Measurements from ENCODE around the gene TLCD3B.

The TLCD3B gene

GRCh38 chr16:30065102-30065942, 34.3 kb upstream of the TLCD3B start, which contains the start of gene ALDOA:
Gene ALDOA (plus strand): TSS chr16:30065760. CDS start chr16:30066898, 1,138 bp downstream.
- no peak for TF ChIP-seq CTCF (IDR thresholded peaks at IDR 0.05)

GRCh38 chr16:30064729-30065101, 33.6 kb upstream of the TLCD3B start:
- TF ChIP-seq CTCF (IDR thresholded peaks at IDR 0.05): no peak

- peak; percentile 28; the same call in 1 of the 2 replicates for TF ChIP-seq CTCF (IDR thresholded peaks at IDR 0.05)
These were observed 33.0 kb upstream of the TLCD3B start for GRCh38 chr16:30063893-30064728.

- TF ChIP-seq CTCF (IDR thresholded peaks at IDR 0.05): no peak
These were observed 32.3 kb upstream of the TLCD3B start for GRCh38 chr16:30063278-30063892.

GRCh38 chr16:30060836-30061554, 29.9 kb upstream of the TLCD3B start:
- no peak for TF ChIP-seq CTCF (IDR thresholded peaks at IDR 0.05)

GRCh38 chr16:30060346-30060745, 29.3 kb upstream of the TLCD3B start:
- no peak for TF ChIP-seq CTCF (IDR thresholded peaks at IDR 0.05)
